ENCODE results near the gene FBLN1. TPM values are rescaled to one million over a fixed set of nuclear protein-coding genes. Genes with fewer than 3 reads are reported as not detected.

The FBLN1 gene
- total and polyA plus RNA-seq, 2 donors (not counting 3 experiments of a cell fraction or from before 2014, with no cell fraction given) = 1.2 to 4.0 TPM

GRCh38 chr22:45497351-45498145 is 5.1 kb upstream of the FBLN1 start:
- H3K27me3 ChIP-seq (ENCODE audit: control insufficient read depth in 2 of 2, insufficient read depth in 2 of 2, low read length in 2 of 2) = no peaks in the 10 kb centered on the region
- no peak overlapping the region for H3K9ac ChIP-seq (replicated peaks; ENCODE audit: extremely low read depth, insufficient read depth, low read length)
- H3K9me3 ChIP-seq (replicated peaks; ENCODE audit: control insufficient read depth, insufficient read depth, low read length) = no peaks in the 10 kb centered on the region
- H3K79me2 ChIP-seq (ENCODE audit: control insufficient read depth, insufficient read depth, low read length) = no peaks in the 10 kb centered on the region
- no peaks in the 10 kb centered on the region for H3K9me1 ChIP-seq (replicated peaks; ENCODE audit: control insufficient read depth, extremely low read depth, insufficient read depth, low read length)
- H3K4me3 ChIP-seq (replicated peaks in 1 of 3; ENCODE audit: insufficient read depth in 1 of 3, low read depth in 1 of 3, low read length in 3 of 3) = no peak overlapping the region
- peak overlapping the region; percentile 24 for H2AFZ ChIP-seq (ENCODE audit: low read depth, low read length)
- no peaks in the 10 kb centered on the region for H3K36me3 ChIP-seq (ENCODE audit: control insufficient read depth in 2 of 2, extremely low read depth in 1 of 2, insufficient read depth in 2 of 2, low read length in 2 of 2)
- H3K4me1 ChIP-seq (ENCODE audit: control insufficient read depth, extremely low read depth, insufficient read depth, low read length) = no peaks in the 10 kb centered on the region
- TF ChIP-seq POLR2AphosphoS5 (IDR thresholded peaks at IDR 0.05; ENCODE audit: insufficient read depth, low read depth, low read length) = no peak
- TF ChIP-seq POLR2A (IDR thresholded peaks at IDR 0.05; ENCODE audit: low read depth, low read length) = no peak
- TF ChIP-seq MAX (IDR thresholded peaks at IDR 0.05; ENCODE audit: insufficient read depth, insufficient read length) = no peak
- no peak for TF ChIP-seq JUN (IDR thresholded peaks at IDR 0.05; ENCODE audit: borderline replicate concordance, insufficient read depth, insufficient read length, low read depth)
- TF ChIP-seq EZH2 (IDR thresholded peaks at IDR 0.05; ENCODE audit: borderline replicate concordance, low read depth, low read length, severe bottlenecking) = no peak
- no peak for TF ChIP-seq FOS (IDR thresholded peaks at IDR 0.05; ENCODE audit: borderline replicate concordance, insufficient read depth, low read length)
- TF ChIP-seq MYC (IDR thresholded peaks at IDR 0.05; ENCODE audit: low read depth, low read length) = no peak
- TF ChIP-seq CTCF (IDR thresholded peaks at IDR 0.05; ENCODE audit: extremely low read depth in 1 of 2, insufficient read depth in 1 of 2, low read depth in 1 of 2, low read length in 2 of 2) = no peak
- TF ChIP-seq GATA2 (IDR thresholded peaks at IDR 0.05; ENCODE audit: insufficient read depth, insufficient read length, low read depth, low read length) = no peak
- FAIRE-seq = no peak
- no peak overlapping the region for H3K27ac ChIP-seq (ENCODE audit: insufficient read depth, low read depth, low read length)
- H3K4me2 ChIP-seq (ENCODE audit: insufficient read depth, low read length) = peak overlapping the region; percentile 58
- dilution Hi-C loops (cut with MboI; ENCODE audit: extremely low pct_ligation_motif_present, low sequenced_read_pairs) (no loop called here), intact Hi-C loops (cut with micrococcal nuclease) (no loop called here)
- POLR2A ChIA-PET = no interaction called here
- CTCF ChIA-PET = interaction anchor here (1.0 kb wide), 1 partner anchor 56 kb away, joined by 3 read pairs; no protein-coding TSS in a partner anchor
- no TSS peak for BruUV-seq (replicated peaks)
- no peaks in the 10 kb centered on the region for H4K20me1 ChIP-seq (replicated peaks; ENCODE audit: control insufficient read depth, extremely low read depth, insufficient read depth, low read length)
- peak; percentile 25 for DNase-seq (ENCODE audit: low read depth, low spot score)

Data from endothelial cell of umbilical vein (primary cell).